Measurements from ENCODE around the gene KDR. TPM values are rescaled to one million over a fixed set of nuclear protein-coding genes. Genes with fewer than 3 reads are reported as not detected.
A peak's percentile ranks its signal among the peaks of the same experiment; 100 is the strongest.

KDR gene
- 10 to 100 TPM; 29.5 to 39.1 TPM for total RNA-seq
- polyA plus RNA-seq, result 10 to 100 TPM in 1 of 2 donors, 1 to 10 TPM in 1; 6.1 to 19.8 TPM

DNA sequence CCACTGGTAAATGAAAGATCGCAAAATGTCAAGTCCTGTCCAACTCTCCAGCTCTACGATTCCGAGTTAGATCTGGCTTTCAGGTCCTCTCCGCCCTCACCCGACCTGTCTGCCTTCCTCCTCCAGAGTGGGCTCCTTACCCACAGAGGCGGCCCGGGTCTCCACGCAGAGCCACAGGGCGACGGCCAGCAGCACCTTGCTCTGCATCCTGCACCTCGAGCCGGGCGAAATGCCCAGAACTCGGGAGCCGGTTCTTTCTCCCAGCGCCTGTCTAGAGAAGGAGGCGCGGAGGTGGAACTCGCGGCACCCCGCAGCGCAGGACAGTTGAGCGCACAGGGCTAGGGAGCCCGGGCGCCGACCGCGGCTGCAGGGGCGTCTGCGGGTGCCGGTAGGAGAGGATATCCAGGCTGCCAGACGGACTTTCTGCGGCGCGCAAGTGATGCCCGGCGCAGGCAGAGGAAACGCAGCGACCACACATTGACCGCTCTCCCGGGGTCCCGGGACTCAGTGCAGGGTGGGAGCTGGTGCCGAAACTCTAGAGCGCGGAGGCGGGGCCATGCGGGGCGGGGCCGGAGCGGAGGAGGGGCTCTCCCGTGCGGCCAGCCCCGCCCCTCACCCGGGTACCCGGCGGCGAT, at the start of gene KDR:
KDR (minus strand) TSS at position 509 of the 635 bp plus-strand sequence; CDS start at position 207, 302 bp downstream.
- no peaks in the 10 kb centered on the region for H3K36me3 ChIP-seq (ENCODE audit: control insufficient read depth in 4 of 4, insufficient read depth in 3 of 4, low read depth in 1 of 4, low read length in 3 of 4)
- 2% methylated on average over 57 of the region's 57 CpGs for WGBS
- H3K4me3 ChIP-seq (ENCODE audit: low read depth in 1 of 3, low read length in 3 of 3), result peak within 1 kb of the TSS; percentile 20 to 37 (median 35)
- peak; percentile 40 for TF ChIP-seq TAF1 (conservative IDR thresholded peaks at IDR 0.05)
- no peak for TF ChIP-seq RXRA (IDR thresholded peaks at IDR 0.05)
- H3K4me1 ChIP-seq (ENCODE audit: control insufficient read depth in 4 of 4, insufficient read depth in 4 of 4, low read length in 3 of 4), result peaks cover 0 to 4% (median 0%) of the 10 kb centered on the region in 4 donors
- DNase-seq (ENCODE audit: low spot score), result peak; percentile 40
- no peaks in the 10 kb centered on the region for H3K9me3 ChIP-seq (ENCODE audit: control insufficient read depth in 4 of 4, low read length in 3 of 4)
- peak within 1 kb of the TSS; percentile 1 to 46 for H3K27ac ChIP-seq (ENCODE audit: low read depth in 1 of 2, low read length in 2 of 2)
- no peak within 1 kb of the TSS for H3K9ac ChIP-seq (ENCODE audit: low read depth in 1 of 2, low read length in 2 of 2)
- H3K27me3 ChIP-seq (ENCODE audit: control insufficient read depth in 4 of 4, insufficient read depth in 4 of 4, low read length in 3 of 4), result peaks cover 0 to 9% (median 3%) of the 10 kb centered on the region in 4 donors

GRCh38 chr4:55173580-55173979, 48.2 kb upstream of the KDR start:
- Histone ChIP-seq H3K27me3 (ENCODE audit: control insufficient read depth in 4 of 4, insufficient read depth in 4 of 4, low read length in 3 of 4) (no peaks in the 10 kb centered on the region), H3K4me1 (ENCODE audit: control insufficient read depth in 4 of 4, insufficient read depth in 4 of 4, low read length in 3 of 4) (no peaks in the 10 kb centered on the region), H3K4me3 (ENCODE audit: low read depth in 1 of 3, low read length in 3 of 3) (no peak overlapping the region), H3K36me3 (ENCODE audit: control insufficient read depth in 4 of 4, insufficient read depth in 3 of 4, low read depth in 1 of 4, low read length in 3 of 4) (no peaks in the 10 kb centered on the region), H3K27ac (ENCODE audit: low read depth in 1 of 2, low read length in 2 of 2) (peak overlapping the region; percentile 42 to 46), H3K9ac (ENCODE audit: low read depth in 1 of 2, low read length in 2 of 2) (no peak overlapping the region), H3K9me3 (ENCODE audit: control insufficient read depth in 4 of 4, low read length in 3 of 4) (no peaks in the 10 kb centered on the region)
- DNase-seq (ENCODE audit: low spot score), result no peak
- TF ChIP-seq, protein P1, sequence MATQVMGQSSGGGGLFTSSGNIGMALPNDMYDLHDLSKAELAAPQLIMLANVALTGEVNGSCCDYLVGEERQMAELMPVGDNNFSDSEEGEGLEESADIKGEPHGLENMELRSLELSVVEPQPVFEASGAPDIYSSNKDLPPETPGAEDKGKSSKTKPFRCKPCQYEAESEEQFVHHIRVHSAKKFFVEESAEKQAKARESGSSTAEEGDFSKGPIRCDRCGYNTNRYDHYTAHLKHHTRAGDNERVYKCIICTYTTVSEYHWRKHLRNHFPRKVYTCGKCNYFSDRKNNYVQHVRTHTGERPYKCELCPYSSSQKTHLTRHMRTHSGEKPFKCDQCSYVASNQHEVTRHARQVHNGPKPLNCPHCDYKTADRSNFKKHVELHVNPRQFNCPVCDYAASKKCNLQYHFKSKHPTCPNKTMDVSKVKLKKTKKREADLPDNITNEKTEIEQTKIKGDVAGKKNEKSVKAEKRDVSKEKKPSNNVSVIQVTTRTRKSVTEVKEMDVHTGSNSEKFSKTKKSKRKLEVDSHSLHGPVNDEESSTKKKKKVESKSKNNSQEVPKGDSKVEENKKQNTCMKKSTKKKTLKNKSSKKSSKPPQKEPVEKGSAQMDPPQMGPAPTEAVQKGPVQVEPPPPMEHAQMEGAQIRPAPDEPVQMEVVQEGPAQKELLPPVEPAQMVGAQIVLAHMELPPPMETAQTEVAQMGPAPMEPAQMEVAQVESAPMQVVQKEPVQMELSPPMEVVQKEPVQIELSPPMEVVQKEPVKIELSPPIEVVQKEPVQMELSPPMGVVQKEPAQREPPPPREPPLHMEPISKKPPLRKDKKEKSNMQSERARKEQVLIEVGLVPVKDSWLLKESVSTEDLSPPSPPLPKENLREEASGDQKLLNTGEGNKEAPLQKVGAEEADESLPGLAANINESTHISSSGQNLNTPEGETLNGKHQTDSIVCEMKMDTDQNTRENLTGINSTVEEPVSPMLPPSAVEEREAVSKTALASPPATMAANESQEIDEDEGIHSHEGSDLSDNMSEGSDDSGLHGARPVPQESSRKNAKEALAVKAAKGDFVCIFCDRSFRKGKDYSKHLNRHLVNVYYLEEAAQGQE (IDR thresholded peaks at IDR 0.05), result no peak
- TF ChIP-seq NR2F2 (IDR thresholded peaks at IDR 0.05), result no peak
- no peak for TF ChIP-seq HNF4G (IDR thresholded peaks at IDR 0.05)
- TF ChIP-seq HNF4A (conservative IDR thresholded peaks at IDR 0.05), result no peak
- WGBS, result 51% methylated on average over 1 of the region's 1 CpG

- Histone ChIP-seq H3K9me3 (ENCODE audit: control insufficient read depth in 4 of 4, low read length in 3 of 4) (no peaks in the 10 kb centered on the region), H3K27me3 (ENCODE audit: control insufficient read depth in 4 of 4, insufficient read depth in 4 of 4, low read length in 3 of 4) (no peaks in the 10 kb centered on the region), H3K27ac (ENCODE audit: low read depth in 1 of 2, low read length in 2 of 2) (peak overlapping the region; percentile 42 to 46), H3K36me3 (ENCODE audit: control insufficient read depth in 4 of 4, insufficient read depth in 3 of 4, low read depth in 1 of 4, low read length in 3 of 4) (no peaks in the 10 kb centered on the region), H3K4me3 (ENCODE audit: low read depth in 1 of 3, low read length in 3 of 3) (no peak overlapping the region), H3K4me1 (ENCODE audit: control insufficient read depth in 4 of 4, insufficient read depth in 4 of 4, low read length in 3 of 4) (no peaks in the 10 kb centered on the region), H3K9ac (ENCODE audit: low read depth in 1 of 2, low read length in 2 of 2) (no peak overlapping the region)
- no peak for TF ChIP-seq MAX (IDR thresholded peaks at IDR 0.05)
- no peak for TF ChIP-seq FOXA1 (IDR thresholded peaks at IDR 0.05)
- no peak for TF ChIP-seq EGR1 (IDR thresholded peaks at IDR 0.05; ENCODE audit: low read depth in 2 of 2)
- TF ChIP-seq RAD21 (IDR thresholded peaks at IDR 0.05), result peak in 1 of 2 donors; percentile 5
- TF ChIP-seq, protein P2, sequence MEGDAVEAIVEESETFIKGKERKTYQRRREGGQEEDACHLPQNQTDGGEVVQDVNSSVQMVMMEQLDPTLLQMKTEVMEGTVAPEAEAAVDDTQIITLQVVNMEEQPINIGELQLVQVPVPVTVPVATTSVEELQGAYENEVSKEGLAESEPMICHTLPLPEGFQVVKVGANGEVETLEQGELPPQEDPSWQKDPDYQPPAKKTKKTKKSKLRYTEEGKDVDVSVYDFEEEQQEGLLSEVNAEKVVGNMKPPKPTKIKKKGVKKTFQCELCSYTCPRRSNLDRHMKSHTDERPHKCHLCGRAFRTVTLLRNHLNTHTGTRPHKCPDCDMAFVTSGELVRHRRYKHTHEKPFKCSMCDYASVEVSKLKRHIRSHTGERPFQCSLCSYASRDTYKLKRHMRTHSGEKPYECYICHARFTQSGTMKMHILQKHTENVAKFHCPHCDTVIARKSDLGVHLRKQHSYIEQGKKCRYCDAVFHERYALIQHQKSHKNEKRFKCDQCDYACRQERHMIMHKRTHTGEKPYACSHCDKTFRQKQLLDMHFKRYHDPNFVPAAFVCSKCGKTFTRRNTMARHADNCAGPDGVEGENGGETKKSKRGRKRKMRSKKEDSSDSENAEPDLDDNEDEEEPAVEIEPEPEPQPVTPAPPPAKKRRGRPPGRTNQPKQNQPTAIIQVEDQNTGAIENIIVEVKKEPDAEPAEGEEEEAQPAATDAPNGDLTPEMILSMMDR (IDR thresholded peaks at IDR 0.05; ENCODE audit: low read depth, low read length, missing input control), result no peak
- no peak for TF ChIP-seq SP1 (IDR thresholded peaks at IDR 0.05)
- no peak for TF ChIP-seq HNF4G (IDR thresholded peaks at IDR 0.05)
- TF ChIP-seq, protein P1 (IDR thresholded peaks at IDR 0.05), result no peak
- no peak for TF ChIP-seq JUND (IDR thresholded peaks at IDR 0.05)
- no peak for TF ChIP-seq TAF1 (conservative IDR thresholded peaks at IDR 0.05)
- TF ChIP-seq NR2F2 (IDR thresholded peaks at IDR 0.05), result peak; percentile 52
- 69% methylated on average over 4 of the region's 4 CpGs for WGBS
- DNase-seq (ENCODE audit: low spot score), result no peak
These were observed 47.4 kb upstream of the KDR start for GRCh38 chr4:55172694-55173287.
